NCI-H748 treated with DMSO at 0.1 percent for 48 hours (cell line): ENCODE data around the gene SLC39A2.

Experiments
- DNase-seq: peaks from one replicate; lab custom pipeline; 2025; lab: John Stamatoyannopoulos, UW

The SLC39A2 gene

DNA sequence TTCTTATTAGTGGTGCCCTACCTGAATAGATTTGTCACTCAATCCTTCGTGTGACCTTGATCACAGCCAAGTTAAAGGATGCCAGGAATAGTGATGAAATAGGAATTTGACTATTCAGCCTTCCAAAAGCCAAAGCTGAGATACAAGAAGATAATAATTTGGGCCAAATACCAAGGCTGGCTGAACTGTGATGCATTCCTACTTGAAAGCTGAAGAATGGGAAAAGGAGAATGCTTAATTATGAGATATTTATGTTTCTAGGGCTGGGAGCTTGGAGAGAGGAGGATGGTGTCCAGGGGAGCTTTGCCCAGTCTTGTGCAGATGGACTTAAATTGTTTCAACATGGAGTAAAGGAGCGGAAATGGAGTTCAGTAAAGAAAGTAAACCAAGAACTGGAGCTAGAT, 48.3 kb downstream of the SLC39A2 start:
- DNase-seq: no peak

DNA sequence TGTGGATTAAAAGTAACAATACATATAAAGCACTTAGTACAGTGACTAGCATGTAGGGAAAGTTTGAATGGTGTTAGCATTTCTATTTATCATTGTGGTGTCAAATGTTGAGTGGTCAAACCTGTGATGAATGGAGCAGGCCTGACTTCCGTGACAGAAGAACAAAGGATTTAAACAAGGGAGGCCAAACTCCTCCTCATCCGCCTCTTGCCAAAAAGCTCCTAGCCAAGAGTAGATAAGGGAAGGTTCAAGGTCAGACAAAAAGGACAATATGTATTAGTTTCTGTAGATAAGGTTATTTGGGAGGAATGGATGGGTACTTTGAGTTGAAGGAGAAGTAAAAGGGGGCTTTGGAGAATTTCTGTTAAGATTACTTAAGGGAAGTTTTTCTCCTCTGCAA, 49.5 kb downstream of the SLC39A2 start:
- DNase-seq: no peak

DNA sequence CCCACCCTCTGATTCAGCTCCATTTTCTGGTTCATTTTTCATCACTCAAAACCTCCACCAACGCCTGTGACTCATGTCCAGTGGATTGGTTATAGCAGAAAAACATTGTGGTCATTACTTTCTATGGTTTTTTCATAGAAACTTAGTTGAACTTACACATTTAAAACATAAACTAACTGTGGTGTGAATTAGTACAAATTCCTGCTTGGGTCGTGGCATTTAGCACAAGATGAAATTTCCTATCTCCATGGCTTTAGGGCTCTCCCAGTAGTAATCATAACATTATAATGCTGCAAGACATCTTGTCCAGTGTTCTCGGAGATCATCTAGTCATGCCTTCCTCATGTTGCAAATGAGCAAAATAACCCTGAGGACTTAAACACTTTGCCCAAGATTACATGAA, 50.2 kb downstream of the SLC39A2 start:
- DNase-seq: no peak

- DNase-seq: no peak
Observed at GRCh38 chr14:21050597-21050996, 51.5 kb downstream of the SLC39A2 start.
